Uterus (tissue), 4 donors: Measurements from ENCODE around the gene HADH. TPM values are rescaled to one million over a fixed set of nuclear protein-coding genes. Genes with fewer than 3 reads are reported as not detected.
A peak's percentile ranks its signal among the peaks of the same experiment; 100 is the strongest.
"Not testable (repeated sequence)": the region's sequence is repeated elsewhere in the genome, so short reads cannot be mapped to it uniquely, and the experiment has no call there.

Experiments used
- DNase-seq, 2 donors: peaks; one replicate each; pipeline ENCODE4 v3.0.0-alpha.2; 2019 to 2020
- H3K27ac ChIP-seq, 2 donors: fragments of 200-600 bp; sonication (generic); 1 replicate in 1 of 2; 2 replicates in 1 of 2; pipeline ENCODE4 v1.5.1; 2016 to 2018
- H3K27me3 ChIP-seq, 2 donors: fragments of 200-600 bp; sonication (generic); one replicate each; pipeline ENCODE4 v1.5.1; 2018 to 2019; ENCODE audit warnings: control low read depth in 1 of 2
- H3K36me3 ChIP-seq, 2 donors: fragments of 200-600 bp; sonication (generic); one replicate each; pipeline ENCODE4 v1.5.1; 2019; ENCODE audit warnings: control low read depth in 1 of 2
- H3K4me1 ChIP-seq, 2 donors: fragments of 200-600 bp; sonication (generic); one replicate each; pipeline ENCODE4 v1.5.1; 2018 to 2019; ENCODE audit warnings: control low read depth in 1 of 2
- H3K4me3 ChIP-seq, 2 donors: fragments of 200-600 bp; sonication (generic); 1 replicate in 1 of 2; 2 replicates in 1 of 2; pipeline ENCODE4 v1.5.1; 2018 to 2019; ENCODE audit warnings: mild to moderate bottlenecking in 1 of 2
- H3K9me3 ChIP-seq, 2 donors: fragments of 200-600 bp; sonication (generic); one replicate each; pipeline ENCODE4 v1.5.1; 2019; ENCODE audit warnings: control low read depth in 1 of 2
- POLR2A ChIP-seq, 2 donors: fragments of 450-650 bp; IDR thresholded peaks; one replicate each; pipeline ENCODE4 v1.6.1; 2016; ENCODE audit warnings: antibody characterized with exemption in 2 of 2, mild to moderate bottlenecking in 1 of 2, moderate library complexity in 1 of 2
- intact Hi-C: fragments of 100-400 bp; cut with DNase I; formaldehyde crosslinking; loops from one replicate; pipeline ENCODE4 v1.15.1; 2023; ENCODE audit warnings: low total_unique reads
- total RNA-seq, 4 donors: library from RNA; depleted of rRNA in 3 of 4; stranded (reverse); fragments of >200 nt in 3 of 4; gene quantifications; one replicate each; pipeline versions ENCODE4 v1.1.0 to v1.2.4, GENCODE V29; 2014 to 2023
- TF ChIP-seq, protein P1 (sequence below), 4 experiments: fragments of 200-600 bp in 2 of 4; fragments of 450-650 bp in 2 of 4; sonication (generic) in 2 of 4; IDR thresholded peaks; one replicate each; pipeline ENCODE4 v1.5.1; 2016 to 2019; ENCODE audit warnings: antibody characterized with exemption in 4 of 4, mild to moderate bottlenecking in 2 of 4, moderate library complexity in 1 of 4
- donor health status: DM: yes; HTN: yes; CAD: no.

HADH gene
- total RNA-seq, 4 donors from 2014 or later: 32.0 to 63.5 (median 50.0) TPM

DNA sequence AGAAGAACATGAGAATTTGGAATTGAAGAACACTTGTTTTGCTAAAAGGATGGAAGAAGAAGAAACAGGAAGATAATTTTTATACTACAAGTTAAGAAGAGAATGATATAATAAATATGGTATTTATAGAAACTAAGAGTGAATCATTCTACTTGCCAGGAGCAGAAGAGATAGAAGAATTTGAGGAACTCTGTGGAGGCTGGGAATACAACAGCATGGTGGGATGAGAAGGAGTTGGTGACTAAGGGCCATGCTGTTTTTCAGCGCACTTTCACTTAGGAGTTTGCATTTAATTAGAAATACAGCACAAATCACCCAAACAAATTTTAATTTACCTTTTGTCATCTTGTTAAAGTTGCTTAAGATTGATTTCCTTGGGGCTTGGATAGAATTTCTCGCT is 20.5 kb downstream of the HADH start:
- Histone ChIP-seq H3K4me1 (no peaks in the 10 kb centered on the region), H3K27me3 (no peaks in the 10 kb centered on the region), H3K9me3 (no peaks in the 10 kb centered on the region), H3K27ac (peak overlapping the region in 1 of 2 donors; percentile 41), H3K4me3 (no peak overlapping the region), H3K36me3 (no peaks in the 10 kb centered on the region)
- intact Hi-C loops: no loop called here
- DNase-seq: no peak
- TF ChIP-seq, protein P1, sequence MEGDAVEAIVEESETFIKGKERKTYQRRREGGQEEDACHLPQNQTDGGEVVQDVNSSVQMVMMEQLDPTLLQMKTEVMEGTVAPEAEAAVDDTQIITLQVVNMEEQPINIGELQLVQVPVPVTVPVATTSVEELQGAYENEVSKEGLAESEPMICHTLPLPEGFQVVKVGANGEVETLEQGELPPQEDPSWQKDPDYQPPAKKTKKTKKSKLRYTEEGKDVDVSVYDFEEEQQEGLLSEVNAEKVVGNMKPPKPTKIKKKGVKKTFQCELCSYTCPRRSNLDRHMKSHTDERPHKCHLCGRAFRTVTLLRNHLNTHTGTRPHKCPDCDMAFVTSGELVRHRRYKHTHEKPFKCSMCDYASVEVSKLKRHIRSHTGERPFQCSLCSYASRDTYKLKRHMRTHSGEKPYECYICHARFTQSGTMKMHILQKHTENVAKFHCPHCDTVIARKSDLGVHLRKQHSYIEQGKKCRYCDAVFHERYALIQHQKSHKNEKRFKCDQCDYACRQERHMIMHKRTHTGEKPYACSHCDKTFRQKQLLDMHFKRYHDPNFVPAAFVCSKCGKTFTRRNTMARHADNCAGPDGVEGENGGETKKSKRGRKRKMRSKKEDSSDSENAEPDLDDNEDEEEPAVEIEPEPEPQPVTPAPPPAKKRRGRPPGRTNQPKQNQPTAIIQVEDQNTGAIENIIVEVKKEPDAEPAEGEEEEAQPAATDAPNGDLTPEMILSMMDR (IDR thresholded peaks at IDR 0.05): no peak
- TF ChIP-seq POLR2A (IDR thresholded peaks at IDR 0.05): no peak

DNA sequence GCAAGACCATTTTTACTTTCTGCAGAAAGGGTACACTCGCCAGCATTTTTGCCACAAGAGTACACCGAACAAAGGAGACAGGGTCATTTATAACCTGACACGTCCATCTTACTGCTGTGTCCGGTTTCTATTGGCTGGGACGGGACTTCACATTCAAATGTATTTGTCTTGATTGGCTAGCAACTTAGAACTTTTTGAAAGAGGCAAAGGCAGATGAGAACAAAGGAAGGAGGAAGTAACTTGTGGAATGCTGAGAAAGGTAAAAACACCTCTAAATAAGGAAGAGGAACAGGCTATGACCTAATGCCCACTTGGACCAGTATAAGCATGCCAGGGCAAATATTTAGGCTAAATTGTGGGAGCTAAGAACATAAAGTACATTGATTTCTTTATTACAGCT is 22.7 kb downstream of the HADH start:
- H3K27ac ChIP-seq, DNase-seq, H3K36me3 ChIP-seq, H3K9me3 ChIP-seq, H3K27me3 ChIP-seq, intact Hi-C loops, H3K4me1 ChIP-seq, H3K4me3 ChIP-seq: not testable (repeated sequence)

DNA sequence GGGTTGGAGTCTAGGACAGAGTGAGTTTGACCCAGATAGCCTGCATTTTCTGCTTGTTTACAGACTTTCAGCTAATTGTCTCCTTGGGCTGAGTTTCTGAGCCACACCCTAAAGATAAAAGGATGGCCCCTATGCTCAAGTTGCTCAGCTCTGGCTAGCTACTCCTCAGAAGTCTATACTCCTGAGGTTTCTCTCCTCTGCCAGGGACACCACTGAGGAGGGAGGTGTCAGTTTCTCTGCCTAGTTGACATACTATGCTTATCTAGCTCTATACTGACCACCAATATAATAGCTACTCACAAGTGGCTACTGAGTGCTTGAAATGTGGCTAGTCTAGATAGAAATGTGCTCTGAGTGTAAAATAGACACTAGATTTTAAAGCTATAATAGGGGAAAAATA is 23.6 kb downstream of the HADH start:
- Histone ChIP-seq H3K4me3 (no peak overlapping the region), H3K27me3 (no peaks in the 10 kb centered on the region), H3K27ac (no peak overlapping the region), H3K36me3 (no peaks in the 10 kb centered on the region), H3K9me3 (no peaks in the 10 kb centered on the region), H3K4me1 (no peaks in the 10 kb centered on the region)
- DNase-seq: no peak
- intact Hi-C loops: no loop called here
- no peak for TF ChIP-seq POLR2A (IDR thresholded peaks at IDR 0.05)
- TF ChIP-seq, protein P1 (IDR thresholded peaks at IDR 0.05): no peak

DNA sequence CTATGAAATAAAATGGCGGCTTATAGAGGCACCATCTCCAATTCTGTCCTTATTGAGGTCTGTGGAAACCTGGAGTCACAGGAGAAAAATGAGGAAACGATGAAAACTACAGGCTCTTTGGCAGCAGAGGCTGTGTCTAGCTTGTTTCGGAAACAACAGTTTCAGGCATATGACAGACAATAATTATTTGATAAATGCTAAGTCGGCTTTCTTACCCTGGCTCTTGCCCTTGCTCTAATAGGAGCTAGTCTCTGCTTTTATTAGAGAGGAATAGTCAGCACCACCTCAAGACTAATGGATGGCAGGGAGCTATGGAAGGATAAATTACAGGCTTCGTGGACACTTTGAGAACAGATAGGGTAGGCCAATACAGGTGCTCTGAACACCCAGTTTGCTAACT is 24.3 kb downstream of the HADH start:
- Histone ChIP-seq H3K4me3 (no peak overlapping the region), H3K27me3 (no peaks in the 10 kb centered on the region), H3K36me3 (no peaks in the 10 kb centered on the region), H3K9me3 (no peaks in the 10 kb centered on the region), H3K4me1 (no peaks in the 10 kb centered on the region), H3K27ac (no peak overlapping the region)
- intact Hi-C loops: no loop called here
- no peak for DNase-seq
- TF ChIP-seq, protein P1 (IDR thresholded peaks at IDR 0.05): no peak
- no peak for TF ChIP-seq POLR2A (IDR thresholded peaks at IDR 0.05)

DNA sequence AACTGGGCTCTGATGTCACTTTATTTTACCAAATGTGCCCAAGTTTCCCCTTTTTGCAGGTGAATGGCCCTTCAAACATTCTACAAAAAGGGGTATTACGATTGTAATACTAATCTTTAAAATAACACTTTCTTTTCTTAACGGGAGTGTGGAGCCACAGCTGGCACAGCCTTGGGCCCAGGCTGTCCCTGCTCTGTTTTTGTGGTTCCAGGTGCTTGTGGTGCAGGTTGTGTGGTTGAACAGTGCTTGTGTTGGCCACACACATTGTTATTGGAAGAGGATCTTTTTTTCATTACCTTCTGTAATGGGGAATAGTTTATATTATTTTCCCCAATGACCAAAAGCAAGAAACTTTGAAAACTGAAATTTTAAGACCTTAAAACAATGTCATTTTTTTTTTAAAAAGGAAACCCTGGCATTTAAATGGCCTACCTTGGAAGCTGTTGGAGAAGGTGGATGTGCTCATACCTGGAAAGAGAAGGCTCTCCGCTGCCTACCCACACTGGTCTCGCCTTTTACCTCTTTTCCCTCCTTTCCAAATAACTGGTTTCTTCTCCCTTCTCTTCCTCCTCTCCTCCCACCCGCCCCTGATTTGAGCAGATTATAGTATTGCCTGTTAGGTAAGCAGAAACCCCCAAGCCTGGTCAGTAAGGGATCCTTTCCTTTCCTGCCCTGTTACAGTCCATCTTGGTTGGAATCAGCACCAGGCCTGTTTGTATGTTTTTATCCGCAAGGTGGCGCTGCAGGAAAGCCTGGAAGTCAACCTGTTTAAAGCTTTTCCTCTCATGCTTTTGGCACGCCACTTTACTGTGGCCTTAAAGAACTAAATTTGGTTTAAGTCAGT is 28.6 kb downstream of the HADH start:
- DNase-seq: peak; percentile 70 to 79
- Histone ChIP-seq H3K27ac (no peak overlapping the region), H3K27me3 (no peaks in the 10 kb centered on the region), H3K4me3 (no peak overlapping the region), H3K9me3 (no peaks in the 10 kb centered on the region), H3K36me3 (no peaks in the 10 kb centered on the region), H3K4me1 (no peaks in the 10 kb centered on the region)
- intact Hi-C loops: no loop called here
- TF ChIP-seq, protein P1 (IDR thresholded peaks at IDR 0.05): peak; percentile 69 to 77 (median 73)
- TF ChIP-seq POLR2A (IDR thresholded peaks at IDR 0.05): no peak
